Trophoblast cell (in vitro differentiated cells and primary cell): ENCODE measurements around the gene CCR6.

ENCODE experiments used
- DNase-seq, 2 donors: peaks; one replicate each; pipeline ENCODE4 v3.0.0-alpha.2; 2016
- H2AFZ ChIP-seq: 2 replicates; pipeline ENCODE4 v1.6.1; 2013; ENCODE audit warnings: low read length, moderate library complexity, mild to moderate bottlenecking; ENCODE audit not compliant: insufficient read depth, poor library complexity
- H2AK5ac ChIP-seq: 2 replicates; pipeline ENCODE4 v1.6.1; 2013; ENCODE audit warnings: mild to moderate bottlenecking, low read length
- H2BK120ac ChIP-seq: 2 replicates; pipeline ENCODE4 v1.6.1; 2013; ENCODE audit warnings: low read length, mild to moderate bottlenecking, moderate library complexity; ENCODE audit not compliant: insufficient read depth, poor library complexity
- H2BK12ac ChIP-seq: 2 replicates; pipeline ENCODE4 v1.6.1; 2013; ENCODE audit warnings: mild to moderate bottlenecking, low read length, moderate library complexity
- H2BK5ac ChIP-seq: 2 replicates; pipeline ENCODE4 v1.6.1; 2013; ENCODE audit warnings: low read length, low read depth, moderate library complexity, mild to moderate bottlenecking; ENCODE audit not compliant: poor library complexity
- H3K14ac ChIP-seq: 2 replicates; pipeline ENCODE4 v1.6.1; 2013; ENCODE audit warnings: mild to moderate bottlenecking, low read length
- H3K18ac ChIP-seq: 2 replicates; pipeline ENCODE4 v1.6.1; 2013; ENCODE audit warnings: mild to moderate bottlenecking, low read length
- H3K23ac ChIP-seq: 2 replicates; pipeline ENCODE4 v1.6.1; 2013; ENCODE audit warnings: low read length
- H3K27ac ChIP-seq: 2 replicates; pipeline ENCODE4 v1.5.1; 2013; ENCODE audit warnings: low read depth, mild to moderate bottlenecking, inconsistent platforms, low read length, moderate library complexity
- H3K27me3 ChIP-seq: 2 replicates; pipeline ENCODE4 v1.6.1; 2013; ENCODE audit warnings: inconsistent platforms, mild to moderate bottlenecking, low read length, moderate library complexity; ENCODE audit not compliant: insufficient read depth
- H3K36me3 ChIP-seq, 2 experiments: 1 replicate in 1 of 2; 2 replicates in 1 of 2; pipeline ENCODE4 v1.6.1; 2013; ENCODE audit warnings: low read length in 2 of 2, mild to moderate bottlenecking in 2 of 2, moderate library complexity in 1 of 2; ENCODE audit not compliant: insufficient read depth in 2 of 2, control insufficient read depth in 1 of 2
- H3K4ac ChIP-seq: 2 replicates; pipeline ENCODE4 v1.6.1; 2013; ENCODE audit warnings: low read depth, mild to moderate bottlenecking, low read length, moderate library complexity
- H3K4me1 ChIP-seq, 2 experiments: 1 replicate in 1 of 2; 2 replicates in 1 of 2; pipeline ENCODE4 v1.6.1; 2013; ENCODE audit warnings: low read length in 2 of 2, mild to moderate bottlenecking in 2 of 2, moderate library complexity in 1 of 2; ENCODE audit not compliant: insufficient read depth in 2 of 2, control insufficient read depth in 1 of 2
- H3K4me2 ChIP-seq: 2 replicates; pipeline ENCODE4 v1.6.1; 2013; ENCODE audit warnings: inconsistent platforms, mild to moderate bottlenecking, low read length, moderate library complexity
- H3K4me3 ChIP-seq: 2 replicates; pipeline ENCODE4 v1.5.1; 2013; ENCODE audit warnings: mild to moderate bottlenecking, low read depth, low read length, inconsistent platforms
- H3K79me1 ChIP-seq: one replicate; pipeline ENCODE4 v1.6.1; 2013; ENCODE audit warnings: low read length
- H3K79me2 ChIP-seq: 2 replicates; pipeline ENCODE4 v1.6.1; 2013; ENCODE audit warnings: low read length, mild to moderate bottlenecking; ENCODE audit not compliant: control insufficient read depth, insufficient read depth, poor library complexity
- H3K9ac ChIP-seq: 2 replicates; pipeline ENCODE4 v1.6.1; 2013; ENCODE audit warnings: mild to moderate bottlenecking, low read length
- H3K9me3 ChIP-seq: 2 replicates; pipeline ENCODE4 v1.6.1; 2013; ENCODE audit warnings: low read depth, mild to moderate bottlenecking, control low read depth, inconsistent platforms, low read length; ENCODE audit not compliant: insufficient read depth
- H4K12ac ChIP-seq: 2 replicates; pipeline ENCODE4 v1.6.1; 2013; ENCODE audit warnings: low read depth, mild to moderate bottlenecking, low read length, moderate library complexity
- H4K8ac ChIP-seq: 2 replicates; pipeline ENCODE4 v1.6.1; 2013; ENCODE audit warnings: low read depth, mild to moderate bottlenecking, low read length, moderate library complexity
- H4K91ac ChIP-seq: one replicate; pipeline ENCODE4 v1.6.1; 2013; ENCODE audit warnings: low read depth, mild to moderate bottlenecking, low read length, moderate library complexity
- WGBS: extraction: QIAGEN DNeasy Blood & Tissue Kit; methylation state at CpG from one replicate; pipeline ENCODE4 v1.1.7; 2013; ENCODE audit warnings: missing lambda C conversion rate; ENCODE audit not compliant: insufficient read length, insufficient coverage; ENCODE audit errors: extremely low coverage; 5-methylcytosine and 5-hydroxymethylcytosine counted together

The CCR6 gene

DNA sequence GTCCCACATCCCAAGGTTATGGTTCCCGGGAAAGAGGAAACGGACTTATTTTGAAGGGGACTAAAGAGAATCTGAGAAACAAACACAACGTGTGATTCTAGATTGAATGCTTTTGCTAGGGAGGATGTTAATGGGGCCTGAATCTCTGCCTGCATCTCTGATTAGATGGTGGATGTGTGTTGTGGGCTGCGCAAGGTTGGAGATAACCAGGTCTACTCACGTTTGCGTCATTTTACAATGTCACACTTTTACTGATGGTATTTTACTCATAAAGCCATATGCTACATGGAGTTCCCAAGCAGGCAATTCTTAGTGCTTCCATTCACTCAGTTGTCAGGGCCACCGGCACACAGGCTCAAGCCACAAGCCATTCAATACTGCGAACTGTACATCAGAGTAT is 23.2 kb upstream of the CCR6 start:
- Histone ChIP-seq H2AK5ac (no peak overlapping the region), H4K91ac (no peak overlapping the region), H2AFZ (no peak overlapping the region), H2BK12ac (no peak overlapping the region), H3K36me3 (no peaks in the 10 kb centered on the region), H3K27ac (no peak overlapping the region), H3K9me3 (peaks cover 2% of the 10 kb centered on the region), H3K23ac (no peak overlapping the region), H3K9ac (no peak overlapping the region), H3K18ac (no peak overlapping the region), H3K14ac (no peak overlapping the region), H3K4ac (no peak overlapping the region), H3K79me2 (no peaks in the 10 kb centered on the region), H4K12ac (no peak overlapping the region), H3K4me2 (no peak overlapping the region), H2BK120ac (no peak overlapping the region), H3K4me1 (no peaks in the 10 kb centered on the region), H3K27me3 (no peaks in the 10 kb centered on the region), H2BK5ac (no peak overlapping the region), H4K8ac (no peak overlapping the region), H3K79me1 (no peaks in the 10 kb centered on the region), H3K4me3 (no peak overlapping the region)
- no CpG with 5 or more reads among the region's 8 CpGs for WGBS
- DNase-seq = peak; percentile 62 to 79

DNA sequence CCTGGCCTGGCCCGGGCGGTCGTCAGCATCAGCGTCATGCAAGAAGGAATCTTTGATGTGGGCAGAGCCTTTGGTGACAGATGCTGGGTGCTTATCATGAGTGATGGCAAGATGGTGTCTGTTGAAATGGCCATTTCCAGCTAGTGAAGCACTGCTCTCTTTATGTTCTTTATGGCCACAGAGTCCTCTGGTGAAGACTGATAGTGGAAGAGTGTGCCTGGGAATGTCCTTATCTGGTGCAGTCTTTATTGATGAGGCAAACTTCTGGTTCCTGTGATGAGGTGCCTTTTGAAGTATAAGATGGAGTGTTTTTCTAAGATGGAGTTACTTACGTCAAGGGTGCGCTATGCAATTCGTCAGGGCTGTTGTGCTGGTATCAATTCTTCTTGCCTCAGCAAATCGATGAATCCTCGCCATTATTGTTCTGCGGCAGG is 22.6 kb upstream of the CCR6 start:
- Histone ChIP-seq H3K14ac (no peak overlapping the region), H3K4me3 (no peak overlapping the region), H3K27ac (no peak overlapping the region), H4K12ac (no peak overlapping the region), H3K36me3 (no peaks in the 10 kb centered on the region), H3K9me3 (peaks cover 2% of the 10 kb centered on the region), H2AK5ac (no peak overlapping the region), H3K79me1 (no peaks in the 10 kb centered on the region), H3K4ac (no peak overlapping the region), H4K8ac (no peak overlapping the region), H3K23ac (no peak overlapping the region), H2BK5ac (no peak overlapping the region), H3K9ac (no peak overlapping the region), H4K91ac (no peak overlapping the region), H2BK120ac (no peak overlapping the region), H3K18ac (no peak overlapping the region), H3K79me2 (no peaks in the 10 kb centered on the region), H3K27me3 (no peaks in the 10 kb centered on the region), H2BK12ac (no peak overlapping the region), H3K4me1 (no peaks in the 10 kb centered on the region), H2AFZ (no peak overlapping the region), H3K4me2 (no peak overlapping the region)
- DNase-seq = peak; percentile 89 to 94
- WGBS = no CpG with 5 or more reads among the region's 10 CpGs

DNA sequence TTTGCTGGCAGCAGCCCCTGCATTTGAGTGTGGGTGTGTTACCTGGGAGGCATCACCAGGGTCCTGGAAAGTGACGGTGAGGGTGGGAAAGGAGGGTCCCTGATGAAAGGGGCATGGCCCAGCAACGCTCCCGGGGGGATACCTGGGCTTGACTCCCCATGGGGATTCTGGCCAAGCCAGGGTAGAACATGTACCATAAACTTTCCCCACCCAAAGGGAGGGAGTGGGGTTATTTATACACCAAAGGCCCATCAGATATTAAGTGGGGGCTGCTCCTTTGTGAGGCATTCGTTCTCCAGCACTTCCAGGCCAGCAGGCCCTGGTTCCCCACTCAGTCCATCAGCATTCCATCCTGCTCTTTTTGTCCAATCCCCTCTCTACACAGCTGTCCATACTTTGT is 20.6 kb upstream of the CCR6 start:
- no peak overlapping the region for H3K4me3 ChIP-seq
- H3K4me2 ChIP-seq = no peak overlapping the region
- H3K79me1 ChIP-seq = no peaks in the 10 kb centered on the region
- no peak overlapping the region for H3K9ac ChIP-seq
- H3K9me3 ChIP-seq = peaks cover 7% of the 10 kb centered on the region
- no peak overlapping the region for H4K8ac ChIP-seq
- H2AK5ac ChIP-seq = no peak overlapping the region
- H3K27ac ChIP-seq = no peak overlapping the region
- no peak overlapping the region for H3K18ac ChIP-seq
- no peak overlapping the region for H2BK12ac ChIP-seq
- H2BK120ac ChIP-seq = no peak overlapping the region
- no peak overlapping the region for H3K14ac ChIP-seq
- H3K36me3 ChIP-seq = no peaks in the 10 kb centered on the region
- no peak overlapping the region for H3K23ac ChIP-seq
- no peak overlapping the region for H4K12ac ChIP-seq
- H2AFZ ChIP-seq = no peak overlapping the region
- no peak for DNase-seq
- no peak overlapping the region for H3K4ac ChIP-seq
- no peaks in the 10 kb centered on the region for H3K27me3 ChIP-seq
- WGBS = no CpG with 5 or more reads among the region's 4 CpGs
- H3K4me1 ChIP-seq = no peaks in the 10 kb centered on the region
- H3K79me2 ChIP-seq = no peaks in the 10 kb centered on the region
- H2BK5ac ChIP-seq = no peak overlapping the region
- no peak overlapping the region for H4K91ac ChIP-seq

DNA sequence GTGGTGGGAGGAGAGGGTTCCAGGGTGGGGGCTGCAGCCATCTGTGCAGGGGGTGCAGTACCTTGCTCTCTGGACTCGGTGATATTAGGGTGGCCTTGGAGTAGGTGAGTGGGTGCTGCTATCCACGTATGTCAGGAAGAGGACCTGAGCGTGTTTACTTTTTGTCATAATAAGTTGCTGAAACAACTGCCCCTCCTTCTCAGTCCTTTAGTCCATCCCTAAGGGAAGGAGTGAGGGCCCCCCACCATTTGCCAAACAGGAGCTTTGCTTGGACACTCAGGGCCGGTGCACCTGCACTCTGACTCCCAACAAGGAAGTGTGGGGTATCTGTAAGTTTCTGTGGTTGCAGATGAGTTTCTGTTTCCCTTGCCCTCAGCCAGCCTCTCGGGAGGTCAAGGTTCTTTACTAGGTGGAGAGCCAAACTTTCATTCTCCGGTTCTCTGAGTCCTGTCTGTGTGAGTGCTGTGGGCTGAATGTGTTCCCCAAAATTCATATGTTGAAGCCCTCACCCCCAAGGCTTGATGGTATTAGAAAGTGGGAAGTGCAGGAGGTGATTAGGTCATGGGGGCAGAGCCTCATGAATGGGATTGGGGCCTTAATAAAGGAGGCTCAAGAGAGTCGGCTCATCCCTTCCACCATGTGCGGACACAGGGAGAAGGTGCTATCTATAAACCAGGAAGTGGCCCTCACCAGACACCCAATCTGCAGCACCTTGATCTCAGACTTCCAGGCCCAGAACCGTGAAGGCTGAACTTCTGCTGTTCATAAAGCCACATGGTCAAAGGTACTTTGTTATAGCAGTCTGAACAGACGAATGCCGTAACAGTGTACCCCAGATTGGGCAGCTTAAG is 19.6 kb upstream of the CCR6 start:
- Histone ChIP-seq H4K12ac (no peak overlapping the region), H3K9ac (no peak overlapping the region), H3K79me2 (no peaks in the 10 kb centered on the region), H3K27ac (no peak overlapping the region), H3K14ac (no peak overlapping the region), H3K4ac (no peak overlapping the region), H2BK120ac (no peak overlapping the region), H2BK12ac (no peak overlapping the region), H2AFZ (no peak overlapping the region), H3K79me1 (no peaks in the 10 kb centered on the region), H4K91ac (no peak overlapping the region), H3K9me3 (peaks cover 7% of the 10 kb centered on the region), H3K4me2 (no peak overlapping the region), H2AK5ac (no peak overlapping the region), H3K4me1 (no peaks in the 10 kb centered on the region), H3K4me3 (no peak overlapping the region), H3K18ac (no peak overlapping the region), H3K23ac (no peak overlapping the region), H4K8ac (no peak overlapping the region), H3K27me3 (no peaks in the 10 kb centered on the region), H3K36me3 (no peaks in the 10 kb centered on the region), H2BK5ac (no peak overlapping the region)
- no CpG with 5 or more reads among the region's 11 CpGs for WGBS
- no peak for DNase-seq
